SIG-M5 treated with dmso at 0.1 percent for 504 hours (cell line): ENCODE measurements around the gene CCDC177.

Source experiments
- DNase-seq: peaks from one replicate; lab custom pipeline; 2025; ENCODE audit not compliant: unreplicated experiment; lab: John Stamatoyannopoulos, UW

Gene CCDC177

DNA sequence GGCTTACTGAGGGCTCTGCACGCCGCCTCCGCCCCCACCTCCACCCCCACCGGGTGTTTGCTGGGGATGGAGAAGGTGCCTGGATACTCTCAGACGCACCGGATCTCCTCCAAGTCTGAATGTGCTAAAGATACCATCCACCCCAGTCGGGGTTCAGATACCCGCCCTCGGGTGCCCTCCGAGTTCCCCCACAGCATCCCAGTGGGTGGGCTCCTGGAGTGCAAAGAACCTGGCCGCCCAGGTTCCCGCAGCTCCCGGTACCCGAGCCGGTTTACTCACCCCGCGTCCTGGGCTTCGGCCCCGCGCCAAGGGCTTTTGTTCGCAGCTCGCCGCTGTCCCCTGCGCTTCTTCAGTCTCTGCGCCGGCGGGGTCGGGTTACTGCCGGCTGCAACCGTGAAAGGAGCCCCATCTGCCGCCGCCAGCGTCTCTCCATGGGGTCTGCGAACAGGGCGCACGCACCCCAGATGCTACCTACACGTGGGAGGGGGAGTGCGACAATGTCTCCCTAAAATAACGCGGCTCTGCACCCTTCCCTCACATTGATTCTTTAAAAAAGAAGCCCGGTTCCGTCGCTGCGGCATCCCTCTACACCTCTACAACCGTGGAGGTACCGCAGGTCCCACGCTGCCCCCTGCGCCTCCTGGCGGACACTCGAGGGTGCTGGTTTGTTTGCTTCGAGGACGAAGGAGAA, at the start of gene CCDC177:
Gene CCDC177 (minus strand): TSS at position 609 of the 691 bp plus-strand sequence. CDS start 1,249 bp downstream, outside the sequence.
- peak; percentile 11 for DNase-seq

GRCh38 chr14:69624136-69624535, 49.5 kb upstream of the CCDC177 start:
- no peak for DNase-seq

DNA sequence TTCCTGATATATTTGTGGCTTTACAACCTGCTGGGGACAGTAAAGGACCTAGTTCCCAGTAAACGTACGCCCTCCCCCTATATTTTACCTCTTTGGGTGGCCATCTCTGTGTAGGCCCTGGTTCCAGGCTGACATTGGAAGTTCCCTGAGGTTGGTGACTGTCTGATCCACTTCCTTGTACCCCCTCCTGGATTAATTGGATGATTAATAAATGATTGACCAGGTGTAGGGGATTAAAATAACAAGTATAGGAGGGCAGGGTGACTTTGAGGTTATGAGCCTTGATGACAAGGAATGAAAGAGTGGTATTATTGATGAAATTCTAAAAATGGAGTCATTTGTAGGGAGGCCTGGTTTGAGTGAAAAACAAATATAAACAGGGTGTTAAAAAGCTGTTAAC, 46.3 kb upstream of the CCDC177 start:
- no peak for DNase-seq

GRCh38 chr14:69620211-69620611, 45.5 kb upstream of the CCDC177 start:
- peak; percentile 29 for DNase-seq

GRCh38 chr14:69619012-69619411, 44.3 kb upstream of the CCDC177 start:
- DNase-seq = no peak

GRCh38 chr14:69617796-69618195, 43.1 kb upstream of the CCDC177 start:
- DNase-seq = no peak

- DNase-seq = no peak
These were observed 41.7 kb upstream of the CCDC177 start for GRCh38 chr14:69616408-69616773.

DNA sequence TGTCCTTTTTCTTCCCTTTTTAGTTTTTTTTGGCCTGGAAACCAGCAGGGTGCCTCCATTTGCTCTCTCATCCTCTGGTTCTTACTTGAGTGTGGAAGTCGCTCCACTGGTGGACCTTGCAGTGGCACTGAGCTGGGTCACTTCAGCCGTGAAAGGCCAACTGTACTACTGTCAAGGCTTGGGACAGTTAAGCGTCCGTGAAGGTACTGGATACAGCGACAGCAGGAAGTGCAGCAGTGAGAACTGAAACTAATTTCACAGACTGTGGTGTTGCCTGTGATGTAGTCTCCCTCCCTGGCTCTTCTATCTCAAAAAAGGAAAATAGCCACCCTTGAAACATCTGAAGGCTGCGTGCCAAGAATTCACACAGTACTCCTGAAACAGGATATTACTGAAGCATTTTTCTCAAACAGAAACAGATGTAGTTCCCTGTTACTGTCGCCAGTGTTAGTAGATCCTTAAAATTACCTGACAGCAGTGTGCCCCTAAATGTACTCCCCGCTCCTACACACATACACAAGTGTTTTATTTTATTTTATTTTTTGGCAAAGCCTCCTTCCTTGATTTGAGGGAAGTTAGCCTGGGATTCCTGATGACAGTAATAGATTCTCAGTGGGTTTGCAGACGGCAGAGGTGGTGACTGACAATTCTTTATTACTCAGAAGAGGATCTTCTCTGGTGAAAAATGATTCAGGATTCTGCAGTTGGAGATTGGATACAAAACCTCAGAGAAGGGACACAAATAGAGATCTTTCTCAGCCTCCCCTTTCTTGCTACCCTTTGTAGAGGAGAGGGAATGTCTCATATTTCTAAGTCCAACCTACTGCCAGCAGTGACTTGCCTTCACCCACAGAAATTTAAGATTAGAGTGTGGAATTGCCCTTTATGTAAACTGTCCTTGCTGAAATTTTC, 41.1 kb upstream of the CCDC177 start:
- peak; percentile 87 for DNase-seq

DNA sequence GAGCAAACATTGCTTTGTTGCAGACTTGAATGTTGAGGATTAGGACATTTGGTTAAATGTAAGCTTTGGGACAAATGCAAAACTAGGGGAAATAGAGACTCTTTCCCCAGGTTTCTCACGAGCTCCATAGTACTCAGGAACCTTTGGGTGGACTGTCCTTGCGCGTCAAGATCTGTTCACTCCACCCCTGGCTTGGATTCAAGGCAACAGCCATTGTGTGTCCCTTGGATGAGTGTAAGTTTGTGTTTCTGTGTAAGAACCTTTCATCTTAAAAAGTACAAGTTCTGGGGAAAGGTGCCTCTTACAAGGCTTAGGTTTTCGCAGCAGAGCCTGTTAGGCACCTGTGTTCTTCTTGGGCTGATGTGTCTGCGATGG, 40.4 kb upstream of the CCDC177 start:
- DNase-seq = no peak

DNA sequence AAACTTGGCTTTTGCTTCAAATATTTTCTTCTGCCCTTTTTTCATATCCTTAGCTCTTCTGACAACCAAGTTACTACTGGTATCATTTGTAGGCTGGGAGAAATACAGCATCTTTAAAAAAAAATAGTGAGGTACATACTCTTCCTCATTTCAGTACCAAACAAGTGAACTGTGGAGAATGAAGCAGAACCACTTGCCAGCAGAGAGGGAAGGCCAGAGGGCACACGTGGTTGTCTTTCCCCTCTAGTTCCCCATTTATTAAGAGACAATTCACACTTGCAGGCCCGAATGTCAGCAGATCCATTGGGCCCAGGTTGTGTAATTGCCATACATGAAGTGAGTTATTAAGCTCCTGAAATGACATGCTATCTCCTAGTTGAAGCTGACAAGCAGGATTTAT, 39.9 kb upstream of the CCDC177 start:
- DNase-seq = peak; percentile 86

DNA sequence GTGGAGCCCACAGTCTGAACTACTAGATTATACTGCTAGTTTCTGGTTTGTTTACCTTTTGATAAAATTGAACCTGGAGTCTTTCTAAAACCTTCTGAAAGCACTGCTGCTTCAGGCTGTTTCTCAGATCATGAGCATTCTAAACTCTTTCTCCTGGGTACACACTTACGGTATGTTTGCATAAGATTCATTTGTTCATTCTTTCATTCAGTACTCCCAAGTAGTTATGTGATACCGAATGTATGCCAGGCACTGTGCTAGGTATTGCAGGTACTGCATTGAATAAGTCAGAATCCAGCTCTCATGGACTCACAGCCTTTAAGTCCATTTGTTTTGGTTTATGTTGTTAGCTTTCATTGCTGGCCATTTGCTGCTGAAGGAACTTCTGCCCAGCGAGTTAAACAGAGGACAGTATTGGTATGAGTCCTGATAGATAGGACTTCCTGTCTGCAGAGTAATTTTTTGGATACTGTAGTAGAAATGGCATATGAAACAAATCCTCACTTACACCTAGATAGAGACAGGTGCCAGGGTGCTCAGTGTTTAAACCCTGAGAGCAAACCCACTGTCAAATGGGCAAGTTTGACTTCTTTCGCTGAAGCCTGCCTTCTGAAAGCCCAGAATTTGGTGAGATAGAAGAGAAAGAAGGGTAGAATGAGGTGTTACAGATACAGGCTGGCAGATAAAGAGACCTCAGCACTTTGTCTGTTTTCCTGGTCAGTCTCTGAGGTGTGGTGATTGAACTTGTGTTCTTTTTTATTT, 38.8 kb upstream of the CCDC177 start:
- no peak for DNase-seq

DNA sequence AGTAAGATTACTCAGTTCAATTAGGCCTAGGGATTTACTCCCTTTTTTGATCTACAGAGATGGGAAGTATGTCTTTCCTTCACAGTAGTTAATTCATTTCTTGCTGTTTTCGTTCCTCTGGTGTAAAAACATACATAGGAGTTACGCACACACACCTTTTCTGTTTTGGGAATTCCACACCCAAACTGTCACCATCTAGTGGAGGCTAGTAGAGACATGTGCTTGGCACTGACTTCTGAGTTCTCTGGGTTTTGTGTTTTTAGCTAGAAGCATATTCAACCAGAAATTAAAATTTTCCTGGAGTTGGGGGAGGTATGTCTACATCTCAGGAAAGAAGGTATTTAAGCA, 38.1 kb upstream of the CCDC177 start:
- no peak for DNase-seq

GRCh38 chr14:69612014-69612782, 37.5 kb upstream of the CCDC177 start:
- peak; percentile 20 for DNase-seq

DNA sequence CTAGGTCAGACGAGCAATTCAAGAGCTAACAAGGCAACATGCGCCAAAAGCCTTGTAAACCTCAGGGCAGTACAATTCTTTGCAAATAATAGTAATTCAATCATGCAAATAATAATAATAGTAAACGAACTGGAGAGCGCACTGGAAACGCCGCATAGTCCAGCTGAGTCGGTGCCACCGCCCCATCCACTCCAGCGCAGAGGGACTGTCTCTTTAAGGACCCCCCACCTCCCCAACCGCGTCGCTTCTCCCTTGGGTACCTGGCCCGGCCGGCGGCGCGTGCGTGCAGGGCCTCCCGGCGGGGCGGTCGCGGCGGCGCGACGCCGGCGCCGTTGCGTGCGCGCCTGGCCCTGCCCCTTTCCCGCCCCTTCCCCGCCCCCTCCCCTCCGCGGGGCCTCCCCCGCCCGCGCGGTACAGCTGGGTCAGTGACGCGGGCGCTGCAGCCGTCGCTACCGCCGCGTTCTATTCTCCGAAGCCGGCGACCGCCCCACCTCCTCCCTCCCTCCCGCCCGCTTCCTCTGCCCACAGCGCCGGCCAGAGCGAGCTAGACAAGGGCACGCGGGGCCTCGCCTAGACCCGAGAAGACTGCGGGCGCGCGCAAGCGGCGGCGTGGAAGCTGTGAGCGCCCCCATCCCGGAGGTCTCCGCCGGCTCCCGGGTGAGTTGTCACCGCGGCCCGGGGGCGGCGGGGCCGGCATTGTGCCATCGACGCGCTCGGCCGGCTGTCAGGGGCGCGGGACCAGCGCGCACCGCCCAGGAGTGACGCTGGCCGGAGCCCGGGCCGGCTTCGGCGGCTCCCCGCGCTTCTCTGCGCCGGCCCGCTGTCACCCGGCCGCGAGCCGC, 36.7 kb upstream of the CCDC177 start, which contains the start of gene SUSD6:
Gene SUSD6 (plus strand): TSS at position 425 of the 842 bp plus-strand sequence. CDS start 46,997 bp downstream, outside the sequence.
- peak; percentile 94 for DNase-seq

DNA sequence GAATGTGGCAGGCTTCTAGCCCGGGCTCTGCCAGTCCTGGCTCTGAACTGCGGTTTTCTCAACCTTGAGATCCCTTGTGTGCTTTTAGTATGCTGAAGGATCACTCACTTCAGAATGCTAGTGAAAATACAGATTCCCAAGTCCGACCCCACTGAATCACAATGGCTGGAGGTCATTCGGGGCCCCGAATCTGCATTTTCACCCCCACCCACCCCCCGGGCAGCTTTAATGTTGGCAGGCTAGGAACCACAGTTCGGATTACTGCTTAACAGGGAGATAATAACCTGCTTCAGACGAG, 36.2 kb upstream of the CCDC177 start:
- DNase-seq = no peak

DNA sequence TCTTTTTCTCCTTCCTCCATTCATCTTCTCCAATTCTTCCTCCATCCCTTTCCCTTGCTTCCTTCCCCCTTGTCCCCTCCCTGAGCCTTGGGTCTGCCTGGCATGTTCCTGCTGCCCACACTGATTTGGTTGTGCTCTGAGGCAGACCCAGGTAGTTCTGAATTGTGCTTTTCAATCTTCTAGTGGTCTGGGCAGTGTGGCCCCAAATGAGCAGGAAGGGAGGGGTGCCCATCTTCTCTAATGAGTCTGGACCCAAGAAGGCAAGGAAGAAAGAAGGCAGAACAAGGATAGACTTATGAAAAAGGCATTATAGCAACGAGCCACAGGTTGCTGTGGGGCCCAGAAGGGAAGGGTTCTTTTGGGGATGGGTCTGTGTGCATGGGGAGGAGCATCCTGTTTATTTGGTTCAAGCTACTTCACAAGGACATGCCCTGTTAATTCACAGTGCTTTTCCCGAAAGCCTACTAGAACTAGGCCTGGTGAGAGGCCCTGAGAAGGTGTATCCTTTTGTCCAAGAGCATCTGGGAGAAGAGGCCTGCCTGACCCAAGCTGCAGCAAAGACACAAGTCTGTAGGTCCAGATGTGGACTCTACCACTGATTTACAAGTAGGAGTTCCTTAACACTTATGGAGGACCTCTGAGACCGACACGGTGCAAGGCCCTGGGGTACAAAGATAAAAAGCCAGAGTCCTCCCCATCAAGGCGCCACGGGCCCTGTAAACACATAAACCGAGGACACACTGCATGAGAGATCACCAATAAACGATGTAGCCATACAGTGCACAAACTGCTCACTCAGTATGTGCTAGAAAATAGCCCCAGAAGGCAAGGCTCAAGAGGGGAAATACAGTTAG, 35.6 kb upstream of the CCDC177 start:
- DNase-seq = no peak

DNA sequence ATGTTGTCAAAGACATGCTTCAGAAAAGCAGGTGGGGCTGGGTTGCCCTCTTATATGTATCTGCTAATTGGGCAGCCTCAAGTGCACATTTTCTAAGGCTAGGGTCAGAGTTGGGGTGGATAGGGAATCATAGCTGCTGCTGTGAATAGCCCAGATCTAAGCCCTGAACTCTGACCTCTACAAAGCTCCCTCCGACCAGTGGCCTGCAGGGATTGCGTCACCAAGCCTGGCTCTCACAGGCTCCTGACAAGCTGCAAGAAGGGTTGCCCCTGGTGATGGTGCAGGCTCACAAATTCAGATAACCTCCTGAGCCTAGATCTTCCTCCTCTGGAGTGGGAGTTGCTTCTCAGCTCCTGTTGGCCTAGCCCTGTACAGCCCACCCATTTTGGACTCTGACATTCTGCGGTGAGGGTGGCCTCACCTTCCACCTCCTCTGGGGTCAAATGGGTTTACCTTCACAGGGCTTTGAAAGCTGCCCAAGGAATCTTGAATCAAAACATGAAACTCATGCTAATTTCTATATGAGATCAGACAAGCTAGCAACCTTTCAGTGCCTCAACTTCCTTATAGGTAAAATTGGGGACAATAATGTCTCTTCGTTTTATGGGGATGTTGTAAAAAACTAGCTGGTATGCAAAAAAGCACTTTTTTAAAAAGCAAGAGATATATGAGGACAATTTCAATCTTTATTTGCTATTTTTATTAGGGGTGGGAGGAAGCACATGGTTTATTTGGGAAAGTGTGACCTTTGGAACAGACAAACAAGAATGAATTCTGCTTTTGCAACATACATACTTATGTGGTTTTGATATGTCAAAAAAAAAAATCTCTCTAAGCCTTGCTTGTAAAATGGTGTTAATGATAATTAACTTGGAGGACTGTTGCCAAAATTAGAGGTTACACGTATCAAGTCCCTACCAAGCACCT, 31.9 kb upstream of the CCDC177 start:
- DNase-seq = no peak

DNA sequence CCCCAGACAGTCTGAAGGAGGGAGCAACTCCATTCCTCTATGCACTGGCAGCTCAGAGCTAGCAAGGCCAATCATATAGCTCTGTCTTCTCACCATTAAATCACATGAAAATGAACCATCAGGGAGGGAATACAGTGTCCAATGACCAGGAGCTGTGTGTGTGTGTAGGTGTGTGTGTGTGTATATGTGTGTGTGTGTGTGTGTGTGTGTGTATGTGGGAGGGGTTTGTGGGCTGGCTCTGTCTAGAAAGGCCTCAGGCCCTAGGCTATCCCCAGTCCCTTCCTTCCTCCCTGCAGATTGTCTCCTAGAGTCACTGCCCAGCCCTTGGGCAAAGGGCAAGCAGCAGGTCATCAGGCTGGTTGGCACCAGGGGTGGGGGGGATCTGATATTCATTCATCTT, 31.1 kb upstream of the CCDC177 start:
- DNase-seq = no peak
